DND-41 (cell line): ENCODE results near the gene METRN.

Source experiments
- CTCF ChIP-seq: IDR thresholded peaks from 2 replicates; pipeline ENCODE4 v1.5.1; 2012; ENCODE audit warnings: borderline replicate concordance, low read length, moderate library complexity, mild to moderate bottlenecking; ENCODE audit not compliant: poor library complexity, severe bottlenecking; ENCODE audit errors: extremely low read depth
- EZH2 ChIP-seq: IDR thresholded peaks from 3 replicates; pipeline ENCODE4 v1.6.1; 2012; ENCODE audit warnings: borderline replicate concordance, low read depth, mild to moderate bottlenecking, moderate library complexity, low read length, inconsistent platforms; ENCODE audit not compliant: severe bottlenecking

- TF ChIP-seq CTCF (no peak), EZH2 (no peak)
Measured at GRCh38 chr16:752007-752312, 37.0 kb downstream of the METRN start.
